ENCODE data around the gene TTC23.

TTC23 gene

GRCh38 chr15:99110093-99110492 is 139.3 kb downstream of the TTC23 start:
- no peak for DNase-seq (ENCODE audit: low read depth)
- no peak overlapping the region for H3K4me3 ChIP-seq (ENCODE audit: control insufficient read depth, low read depth, low read length)
- no peak for TF ChIP-seq CTCF (IDR thresholded peaks at IDR 0.05; ENCODE audit: control insufficient read depth, insufficient read depth, low read depth, low read length, missing control alignments)

- H3K4me3 ChIP-seq (ENCODE audit: control insufficient read depth, low read depth, low read length), result no peak overlapping the region
- TF ChIP-seq CTCF (IDR thresholded peaks at IDR 0.05; ENCODE audit: control insufficient read depth, insufficient read depth, low read depth, low read length, missing control alignments), result no peak
- no peak for DNase-seq (ENCODE audit: low read depth)
These were observed 139.8 kb downstream of the TTC23 start for GRCh38 chr15:99109555-99110021.

GRCh38 chr15:99108993-99109392 is 140.4 kb downstream of the TTC23 start:
- no peak for TF ChIP-seq CTCF (IDR thresholded peaks at IDR 0.05; ENCODE audit: control insufficient read depth, insufficient read depth, low read depth, low read length, missing control alignments)
- no peak for DNase-seq (ENCODE audit: low read depth)
- H3K4me3 ChIP-seq (ENCODE audit: control insufficient read depth, low read depth, low read length), result no peak overlapping the region

GRCh38 chr15:99106417-99107220 is 142.8 kb downstream of the TTC23 start:
- DNase-seq (ENCODE audit: low read depth), result no peak
- peak overlapping the region; percentile 43; the same call in 1 of the 2 replicates for H3K4me3 ChIP-seq (ENCODE audit: control insufficient read depth, low read depth, low read length)
- TF ChIP-seq CTCF (IDR thresholded peaks at IDR 0.05; ENCODE audit: control insufficient read depth, insufficient read depth, low read depth, low read length, missing control alignments), result no peak

GRCh38 chr15:99105514-99106341 is 143.7 kb downstream of the TTC23 start:
- no peak for TF ChIP-seq CTCF (IDR thresholded peaks at IDR 0.05; ENCODE audit: control insufficient read depth, insufficient read depth, low read depth, low read length, missing control alignments)
- peak overlapping the region; percentile 50 for H3K4me3 ChIP-seq (ENCODE audit: control insufficient read depth, low read depth, low read length)
- DNase-seq (ENCODE audit: low read depth), result no peak

GRCh38 chr15:99104788-99105513 is 144.4 kb downstream of the TTC23 start, which contains the start of gene SYNM:
Gene SYNM, plus strand, starts transcription at chr15:99105080. Its CDS starts 120 bp downstream, at chr15:99105200.
- DNase-seq (ENCODE audit: low read depth), result no peak
- peak within 1 kb of the TSS; percentile 50 for H3K4me3 ChIP-seq (ENCODE audit: control insufficient read depth, low read depth, low read length)
- TF ChIP-seq CTCF (IDR thresholded peaks at IDR 0.05; ENCODE audit: control insufficient read depth, insufficient read depth, low read depth, low read length, missing control alignments), result peak; percentile 43
